Smooth muscle cell (in vitro differentiated cells): ENCODE results near the gene CHKA. TPM values are rescaled to one million over a fixed set of nuclear protein-coding genes. Genes with fewer than 3 reads are reported as not detected.
A peak's percentile ranks its signal among the peaks of the same experiment; 100 is the strongest.

ENCODE experiments used
- DNase-seq: peaks from one replicate; lab custom pipeline; 2025; ENCODE audit not compliant: unreplicated experiment; lab: John Stamatoyannopoulos, UW
- H2AFZ ChIP-seq: fragments of 200-600 bp; sonication (generic); 2 replicates; pipeline ENCODE4 v1.6.0; 2016; ENCODE audit warnings: antibody characterized with exemption, low read depth, mild to moderate bottlenecking
- H3F3A ChIP-seq: fragments of 200-600 bp; sonication (generic); 2 replicates; pipeline ENCODE4 v1.6.0; 2017; ENCODE audit warnings: antibody characterized with exemption, low read depth
- H3K27ac ChIP-seq: fragments of 200-600 bp; sonication (generic); 2 replicates; pipeline ENCODE4 v1.5.1; 2016; ENCODE audit warnings: low read depth, mild to moderate bottlenecking
- H3K27me3 ChIP-seq: fragments of 200-600 bp; sonication (generic); 2 replicates; pipeline ENCODE4 v1.6.1; 2016; ENCODE audit warnings: low read depth, mild to moderate bottlenecking
- H3K36me3 ChIP-seq: fragments of 200-600 bp; sonication (generic); 2 replicates; pipeline ENCODE4 v1.5.1; 2016; ENCODE audit warnings: low read depth
- H3K4me1 ChIP-seq: fragments of 200-600 bp; sonication (generic); 2 replicates; pipeline ENCODE4 v1.5.1; 2016; ENCODE audit warnings: low read depth
- H3K4me2 ChIP-seq: fragments of 200-600 bp; sonication (generic); 2 replicates; pipeline ENCODE4 v1.6.0; 2016; ENCODE audit warnings: mild to moderate bottlenecking
- H3K4me3 ChIP-seq: fragments of 200-600 bp; sonication (generic); 2 replicates; pipeline ENCODE4 v1.5.1; 2016; ENCODE audit warnings: mild to moderate bottlenecking
- H3K79me2 ChIP-seq: fragments of 200-600 bp; sonication (generic); 2 replicates; pipeline ENCODE4 v1.6.0; 2016; ENCODE audit warnings: low read depth, mild to moderate bottlenecking
- H3K9ac ChIP-seq: fragments of 200-600 bp; sonication (generic); 2 replicates; pipeline ENCODE4 v1.6.0; 2016; ENCODE audit warnings: low read depth
- H3K9me3 ChIP-seq: fragments of 200-600 bp; sonication (generic); replicated peaks from 2 replicates; pipeline ENCODE4 v1.5.1; 2016; ENCODE audit warnings: low read depth
- H4K20me1 ChIP-seq: fragments of 200-600 bp; sonication (generic); 2 replicates; pipeline ENCODE4 v1.6.0; 2016; ENCODE audit warnings: low read depth
- WGBS: methylation state at CpG from one replicate; pipeline ENCODE4 v1.1.7; 2016; ENCODE audit warnings: low lambda C conversion rate; 5-methylcytosine and 5-hydroxymethylcytosine counted together
- polyA plus RNA-seq: library from polyadenylated mRNA; unstranded; fragments of >200 nt; fragmentation: Nextera tagmentation; extraction: Ambion mirVana; gene quantifications from 2 replicates; pipeline ENCODE4 v1.2.1, GENCODE V29; 2016
- total RNA-seq: library from RNA; depleted of rRNA; stranded (reverse); fragments of >200 nt; gene quantifications from 2 replicates; pipeline ENCODE4 v1.2.3, GENCODE V29; 2014
- TF ChIP-seq, protein P1 (sequence below): fragments of 200-600 bp; sonication (generic); IDR thresholded peaks from 2 replicates; pipeline ENCODE4 v1.5.1; 2017; ENCODE audit warnings: borderline replicate concordance, mild to moderate bottlenecking, antibody characterized with exemption; ENCODE audit not compliant: insufficient read depth, poor library complexity, severe bottlenecking

The CHKA gene
- total and polyA plus RNA-seq, 2 experiments from 2014 or later = 19.9 to 31.1 TPM

DNA sequence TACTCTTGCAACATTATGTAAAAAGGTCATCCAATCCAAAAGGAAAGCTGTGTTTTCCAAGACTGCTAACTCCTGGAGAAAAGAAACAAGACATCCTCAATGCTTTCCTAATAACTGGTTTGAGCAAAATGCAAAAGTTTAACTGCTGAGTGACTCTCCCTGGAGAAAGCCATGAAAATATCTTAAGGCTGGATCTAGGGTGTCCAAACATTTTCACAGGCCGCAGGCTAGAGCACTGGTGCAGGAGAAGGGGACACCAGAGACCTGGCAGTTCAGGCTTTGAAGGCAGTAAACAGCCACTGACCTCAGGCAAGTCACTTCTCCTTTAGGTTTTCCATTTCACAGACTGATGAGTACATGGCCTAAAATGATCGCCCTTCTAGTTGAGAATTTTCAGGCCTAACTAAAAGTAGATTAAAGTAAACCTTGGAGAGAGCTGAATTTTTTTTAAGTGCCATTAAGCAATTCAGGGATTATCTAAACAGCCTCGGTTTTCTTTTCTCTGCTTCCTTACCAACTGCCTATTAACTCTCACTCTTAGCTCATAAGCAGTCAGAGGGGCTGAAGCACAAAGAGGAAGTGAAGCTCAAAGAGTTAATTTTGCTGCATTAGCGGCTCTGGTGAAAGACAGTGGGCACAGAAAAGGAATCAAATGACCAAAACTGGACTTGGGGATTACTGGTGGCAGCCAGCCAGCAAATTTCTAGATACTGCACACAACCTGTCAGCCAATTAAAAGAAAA lies 2.3 kb downstream of the CHKA start:
- peak overlapping the region; percentile 83 for H3K27ac ChIP-seq
- peaks cover 59% of the 10 kb centered on the region for H3K79me2 ChIP-seq
- WGBS = 3% methylated on average over 4 of the region's 4 CpGs

GRCh38 chr11:68117853-68118470 lies 3.2 kb downstream of the CHKA start:
- Histone ChIP-seq H3K4me2 (peak overlapping the region; percentile 83), H3F3A (peaks cover 14% of the 10 kb centered on the region), H3K4me1 (peaks cover 21% of the 10 kb centered on the region), H3K79me2 (peaks cover 68% of the 10 kb centered on the region), H4K20me1 (peaks cover 75% of the 10 kb centered on the region), H3K27me3 (no peaks in the 10 kb centered on the region), H2AFZ (no peak overlapping the region), H3K4me3 (peak overlapping the region; percentile 78), H3K27ac (peak overlapping the region; percentile 83), H3K36me3 (no peaks in the 10 kb centered on the region), H3K9me3 (no peaks in the 10 kb centered on the region), H3K9ac (no peak overlapping the region)
- WGBS = 54% methylated on average over 11 of the region's 11 CpGs
- TF ChIP-seq, protein P1, sequence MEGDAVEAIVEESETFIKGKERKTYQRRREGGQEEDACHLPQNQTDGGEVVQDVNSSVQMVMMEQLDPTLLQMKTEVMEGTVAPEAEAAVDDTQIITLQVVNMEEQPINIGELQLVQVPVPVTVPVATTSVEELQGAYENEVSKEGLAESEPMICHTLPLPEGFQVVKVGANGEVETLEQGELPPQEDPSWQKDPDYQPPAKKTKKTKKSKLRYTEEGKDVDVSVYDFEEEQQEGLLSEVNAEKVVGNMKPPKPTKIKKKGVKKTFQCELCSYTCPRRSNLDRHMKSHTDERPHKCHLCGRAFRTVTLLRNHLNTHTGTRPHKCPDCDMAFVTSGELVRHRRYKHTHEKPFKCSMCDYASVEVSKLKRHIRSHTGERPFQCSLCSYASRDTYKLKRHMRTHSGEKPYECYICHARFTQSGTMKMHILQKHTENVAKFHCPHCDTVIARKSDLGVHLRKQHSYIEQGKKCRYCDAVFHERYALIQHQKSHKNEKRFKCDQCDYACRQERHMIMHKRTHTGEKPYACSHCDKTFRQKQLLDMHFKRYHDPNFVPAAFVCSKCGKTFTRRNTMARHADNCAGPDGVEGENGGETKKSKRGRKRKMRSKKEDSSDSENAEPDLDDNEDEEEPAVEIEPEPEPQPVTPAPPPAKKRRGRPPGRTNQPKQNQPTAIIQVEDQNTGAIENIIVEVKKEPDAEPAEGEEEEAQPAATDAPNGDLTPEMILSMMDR = no peak
- DNase-seq = no peak

More for the DNA sequence above, 2.3 kb downstream of the CHKA start:
- Histone ChIP-seq H3K9me3 (no peaks in the 10 kb centered on the region), H2AFZ (no peak overlapping the region), H3K27me3 (no peaks in the 10 kb centered on the region), H3K4me3 (peak overlapping the region; percentile 78), H3K9ac (no peak overlapping the region), H3K4me1 (peaks cover 21% of the 10 kb centered on the region), H4K20me1 (peaks cover 65% of the 10 kb centered on the region), H3F3A (peaks cover 14% of the 10 kb centered on the region), H3K4me2 (peak overlapping the region; percentile 83), H3K36me3 (no peaks in the 10 kb centered on the region)
- TF ChIP-seq, protein P1 = no peak
- no peak for DNase-seq

GRCh38 chr11:68116974-68117373 lies 4.2 kb downstream of the CHKA start:
- no peaks in the 10 kb centered on the region for H3K36me3 ChIP-seq
- peak overlapping the region; percentile 83 for H3K27ac ChIP-seq
- H3K9ac ChIP-seq = no peak overlapping the region
- 12% methylated on average over 3 of the region's 3 CpGs for WGBS
- H3K4me2 ChIP-seq = peak overlapping the region; percentile 83
- H3K4me3 ChIP-seq = peak overlapping the region; percentile 78
- TF ChIP-seq, protein P1 = no peak
- H3K79me2 ChIP-seq = peaks cover 75% of the 10 kb centered on the region
- no peak for DNase-seq
- peaks cover 14% of the 10 kb centered on the region for H3F3A ChIP-seq
- H4K20me1 ChIP-seq = peaks cover 82% of the 10 kb centered on the region
- H3K27me3 ChIP-seq = no peaks in the 10 kb centered on the region
- peaks cover 21% of the 10 kb centered on the region for H3K4me1 ChIP-seq
- no peaks in the 10 kb centered on the region for H3K9me3 ChIP-seq
- H2AFZ ChIP-seq = no peak overlapping the region

- Histone ChIP-seq H3K27me3 (no peaks in the 10 kb centered on the region), H3K79me2 (peaks cover 82% of the 10 kb centered on the region), H3K4me2 (no peak overlapping the region), H3K9me3 (no peaks in the 10 kb centered on the region), H3K4me1 (peaks cover 21% of the 10 kb centered on the region), H3K36me3 (no peaks in the 10 kb centered on the region), H3K4me3 (no peak overlapping the region), H4K20me1 (peaks cover 88% of the 10 kb centered on the region), H3F3A (peaks cover 14% of the 10 kb centered on the region), H3K27ac (no peak overlapping the region), H3K9ac (no peak overlapping the region), H2AFZ (no peak overlapping the region)
- 93% methylated on average over 7 of the region's 7 CpGs for WGBS
- TF ChIP-seq, protein P1 = no peak
- no peak for DNase-seq
Observed at GRCh38 chr11:68116126-68116525, 5.1 kb downstream of the CHKA start.
